ENCODE measurements around the gene EPS8L3. TPM values are rescaled to one million over a fixed set of nuclear protein-coding genes. Genes with fewer than 3 reads are reported as not detected.

Gene EPS8L3
- total RNA-seq, 1 experiment from 2014 or later = 0.96 TPM

DNA sequence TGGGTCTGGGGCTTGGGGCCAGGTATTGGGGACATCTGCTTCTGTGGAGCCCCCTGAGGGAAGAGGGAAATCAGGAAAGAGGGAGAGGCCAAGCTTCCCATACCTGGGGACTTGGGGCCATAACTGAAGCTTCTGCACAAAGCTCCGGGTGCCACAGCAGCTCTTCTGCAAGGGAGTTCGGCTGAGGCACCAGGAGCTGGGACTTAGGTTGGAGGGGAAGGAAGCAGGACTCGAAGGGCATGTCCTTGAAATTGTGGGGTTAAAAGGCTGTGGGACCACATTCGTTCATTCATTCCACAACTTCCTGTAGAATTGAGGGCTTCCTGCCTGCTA lies 1.7 kb upstream of the EPS8L3 start:
- Histone ChIP-seq H3K9me2 (ENCODE audit: insufficient read depth) (no peaks in the 10 kb centered on the region), H3K36me3 (ENCODE audit: control insufficient read depth in 1 of 2, insufficient read depth in 2 of 2, low read length in 2 of 2) (no peaks in the 10 kb centered on the region), H3K27me3 (ENCODE audit: insufficient read depth, low read length) (no peaks in the 10 kb centered on the region), H4K20me1 (ENCODE audit: insufficient read depth) (no peaks in the 10 kb centered on the region), H2AFZ (ENCODE audit: low read depth, low read length, poor library complexity, severe bottlenecking) (no peak overlapping the region), H3K79me2 (ENCODE audit: insufficient read depth, low read length) (no peaks in the 10 kb centered on the region), H3K9me3 (ENCODE audit: control insufficient read depth in 1 of 2, insufficient read depth in 1 of 2, low read depth in 1 of 2, low read length in 2 of 2) (no peaks in the 10 kb centered on the region), H3K27ac (ENCODE audit: low read depth, low read length) (no peak overlapping the region), H3K9ac (ENCODE audit: low read length) (no peak overlapping the region), H3K4me1 (ENCODE audit: control insufficient read depth in 1 of 2, insufficient read depth in 2 of 2, low read length in 2 of 2) (peaks cover 12 to 27% of the 10 kb centered on the region in 2 experiments), H3K4me2 (ENCODE audit: low read length) (no peak overlapping the region), H3K4me3 (replicated peaks in 1 of 2; ENCODE audit: low read depth in 1 of 2, low read length in 2 of 2) (no peak overlapping the region)
- DNase-seq (ENCODE audit: low read depth, low spot score) = no peak
- intact Hi-C loops (cut with micrococcal nuclease) = no loop called here
- no TSS peak for BruUV-seq (replicated peaks)
- POLR2A ChIA-PET = no interaction called here
- no peak for TF ChIP-seq EGR1 (IDR thresholded peaks at IDR 0.05; ENCODE audit: low read depth)
- no peak for TF ChIP-seq EZH2 (IDR thresholded peaks at IDR 0.05)
- TF ChIP-seq ELF1 (IDR thresholded peaks at IDR 0.05; ENCODE audit: borderline replicate concordance, low read depth) = no peak
- no peak for TF ChIP-seq POLR2AphosphoS5 (IDR thresholded peaks at IDR 0.05; ENCODE audit: low read depth, low read length)
- TF ChIP-seq YY1 (IDR thresholded peaks at IDR 0.05; ENCODE audit: extremely low read depth, insufficient replicate concordance, low read depth, low read length) = no peak
- no peak for TF ChIP-seq JUND (IDR thresholded peaks at IDR 0.05)
- no peak for TF ChIP-seq FOSL1 (IDR thresholded peaks at IDR 0.05; ENCODE audit: low read depth)
- no peak for TF ChIP-seq EZH2phosphoT487 (IDR thresholded peaks at IDR 0.05; ENCODE audit: borderline replicate concordance)
- TF ChIP-seq, protein P1, sequence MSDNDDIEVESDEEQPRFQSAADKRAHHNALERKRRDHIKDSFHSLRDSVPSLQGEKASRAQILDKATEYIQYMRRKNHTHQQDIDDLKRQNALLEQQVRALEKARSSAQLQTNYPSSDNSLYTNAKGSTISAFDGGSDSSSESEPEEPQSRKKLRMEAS (IDR thresholded peaks at IDR 0.05) = no peak
- CTCF ChIA-PET = no interaction called here
- RAD21 ChIA-PET (ENCODE audit: low non-redundant PET in 1 of 2, low total read pairs in 2 of 2, uncharacterized antibody in 2 of 2, unreplicated experiment in 2 of 2) = no interaction called here
- no peak for ATAC-seq

- Histone ChIP-seq H3K79me2 (ENCODE audit: insufficient read depth, low read length) (no peaks in the 10 kb centered on the region), H3K9me3 (ENCODE audit: control insufficient read depth in 1 of 2, insufficient read depth in 1 of 2, low read depth in 1 of 2, low read length in 2 of 2) (no peaks in the 10 kb centered on the region), H3K27me3 (ENCODE audit: insufficient read depth, low read length) (no peaks in the 10 kb centered on the region), H3K9me2 (ENCODE audit: insufficient read depth) (no peaks in the 10 kb centered on the region), H3K4me1 (ENCODE audit: control insufficient read depth in 1 of 2, insufficient read depth in 2 of 2, low read length in 2 of 2) (peaks cover 12 to 27% of the 10 kb centered on the region in 2 experiments), H3K9ac (ENCODE audit: low read length) (no peak overlapping the region), H3K4me2 (ENCODE audit: low read length) (no peak overlapping the region; the same call in 1 of the 2 replicates), H4K20me1 (ENCODE audit: insufficient read depth) (no peaks in the 10 kb centered on the region), H3K27ac (ENCODE audit: low read depth, low read length) (no peak overlapping the region), H3K36me3 (ENCODE audit: control insufficient read depth in 1 of 2, insufficient read depth in 2 of 2, low read length in 2 of 2) (no peaks in the 10 kb centered on the region), H3K4me3 (replicated peaks in 1 of 2; ENCODE audit: low read depth in 1 of 2, low read length in 2 of 2) (no peak overlapping the region), H2AFZ (ENCODE audit: low read depth, low read length, poor library complexity, severe bottlenecking) (no peak overlapping the region)
- DNase-seq (ENCODE audit: low read depth, low spot score) (no peak), ATAC-seq (no peak)
- BruUV-seq (replicated peaks) = no TSS peak
- intact Hi-C loops (cut with micrococcal nuclease) = no loop called here
- RAD21 ChIA-PET (ENCODE audit: low non-redundant PET in 1 of 2, low total read pairs in 2 of 2, uncharacterized antibody in 2 of 2, unreplicated experiment in 2 of 2) = no interaction called here
- CTCF ChIA-PET = no interaction called here
- TF ChIP-seq, protein P2, sequence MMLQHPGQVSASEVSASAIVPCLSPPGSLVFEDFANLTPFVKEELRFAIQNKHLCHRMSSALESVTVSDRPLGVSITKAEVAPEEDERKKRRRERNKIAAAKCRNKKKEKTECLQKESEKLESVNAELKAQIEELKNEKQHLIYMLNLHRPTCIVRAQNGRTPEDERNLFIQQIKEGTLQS (IDR thresholded peaks at IDR 0.05) = no peak
- TF ChIP-seq RAD21 (IDR thresholded peaks at IDR 0.05; ENCODE audit: low read depth) (no peak), CBX3 (IDR thresholded peaks at IDR 0.05; ENCODE audit: low read depth) (no peak), EGR1 (IDR thresholded peaks at IDR 0.05; ENCODE audit: low read depth) (no peak), JUND (IDR thresholded peaks at IDR 0.05) (no peak), CEBPB (IDR thresholded peaks at IDR 0.05; ENCODE audit: low read depth) (no peak), SRF (IDR thresholded peaks at IDR 0.05; ENCODE audit: low read depth) (no peak), EZH2 (IDR thresholded peaks at IDR 0.05) (no peak), TCF7L2 (IDR thresholded peaks at IDR 0.05; ENCODE audit: borderline replicate concordance, extremely low read depth, insufficient read depth, insufficient read length) (no peak), EZH2phosphoT487 (IDR thresholded peaks at IDR 0.05; ENCODE audit: borderline replicate concordance) (no peak), ZNF274 (IDR thresholded peaks at IDR 0.05; ENCODE audit: low read depth, low read length) (no peak), ZFX (IDR thresholded peaks at IDR 0.05) (no peak), SIN3A (IDR thresholded peaks at IDR 0.05; ENCODE audit: low read depth) (no peak)
- TF ChIP-seq, protein P3, sequence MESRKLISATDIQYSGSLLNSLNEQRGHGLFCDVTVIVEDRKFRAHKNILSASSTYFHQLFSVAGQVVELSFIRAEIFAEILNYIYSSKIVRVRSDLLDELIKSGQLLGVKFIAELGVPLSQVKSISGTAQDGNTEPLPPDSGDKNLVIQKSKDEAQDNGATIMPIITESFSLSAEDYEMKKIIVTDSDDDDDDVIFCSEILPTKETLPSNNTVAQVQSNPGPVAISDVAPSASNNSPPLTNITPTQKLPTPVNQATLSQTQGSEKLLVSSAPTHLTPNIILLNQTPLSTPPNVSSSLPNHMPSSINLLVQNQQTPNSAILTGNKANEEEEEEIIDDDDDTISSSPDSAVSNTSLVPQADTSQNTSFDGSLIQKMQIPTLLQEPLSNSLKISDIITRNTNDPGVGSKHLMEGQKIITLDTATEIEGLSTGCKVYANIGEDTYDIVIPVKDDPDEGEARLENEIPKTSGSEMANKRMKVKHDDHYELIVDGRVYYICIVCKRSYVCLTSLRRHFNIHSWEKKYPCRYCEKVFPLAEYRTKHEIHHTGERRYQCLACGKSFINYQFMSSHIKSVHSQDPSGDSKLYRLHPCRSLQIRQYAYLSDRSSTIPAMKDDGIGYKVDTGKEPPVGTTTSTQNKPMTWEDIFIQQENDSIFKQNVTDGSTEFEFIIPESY (IDR thresholded peaks at IDR 0.05; ENCODE audit: extremely low read depth, insufficient replicate concordance, low read length) = no peak
- POLR2A ChIA-PET = no interaction called here
Observed at GRCh38 chr1:109764561-109765482, 1.1 kb upstream of the EPS8L3 start.

Measured in HCT116 (cell line).